GM19240 (cell line): ENCODE measurements around the gene RMC1.
"Not testable (repeated sequence)": the region's sequence is repeated elsewhere in the genome, so short reads cannot be mapped to it uniquely, and the experiment has no call there.

ENCODE experiments used
- DNase-seq: peaks from one replicate; pipeline ENCODE4 v3.0.0; 2011; ENCODE audit warnings: low spot score; ENCODE audit not compliant: insufficient read length

RMC1 gene

GRCh38 chr18:23498117-23498516 is 5.2 kb upstream of the RMC1 start:
- no peak for DNase-seq

- no peak for DNase-seq
Observed at GRCh38 chr18:23498877-23499276, 4.4 kb upstream of the RMC1 start.

DNA sequence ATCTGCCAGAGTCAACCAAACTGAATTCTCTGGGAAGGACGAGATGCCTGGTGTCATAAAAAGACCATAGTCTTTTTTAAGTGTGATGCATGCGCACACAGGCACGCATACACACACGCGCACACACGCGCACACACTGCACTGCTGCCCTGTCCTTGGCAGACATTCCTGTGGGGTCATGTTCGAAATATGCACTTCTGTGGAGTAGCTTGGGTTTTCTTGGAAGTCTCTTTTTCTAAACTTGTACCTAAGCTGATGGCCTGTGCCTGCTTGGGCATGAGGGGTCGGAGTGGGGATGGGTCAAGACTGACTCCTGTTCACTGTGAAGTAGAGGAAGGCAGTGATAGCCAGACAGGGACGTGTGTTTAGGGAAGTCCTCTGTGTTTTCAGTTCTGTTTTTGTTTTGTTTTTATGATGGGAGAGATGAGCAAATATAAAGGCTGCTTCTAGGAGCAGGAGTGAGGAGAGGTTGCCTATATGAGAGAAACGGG is 4.0 kb upstream of the RMC1 start:
- no peak for DNase-seq

DNA sequence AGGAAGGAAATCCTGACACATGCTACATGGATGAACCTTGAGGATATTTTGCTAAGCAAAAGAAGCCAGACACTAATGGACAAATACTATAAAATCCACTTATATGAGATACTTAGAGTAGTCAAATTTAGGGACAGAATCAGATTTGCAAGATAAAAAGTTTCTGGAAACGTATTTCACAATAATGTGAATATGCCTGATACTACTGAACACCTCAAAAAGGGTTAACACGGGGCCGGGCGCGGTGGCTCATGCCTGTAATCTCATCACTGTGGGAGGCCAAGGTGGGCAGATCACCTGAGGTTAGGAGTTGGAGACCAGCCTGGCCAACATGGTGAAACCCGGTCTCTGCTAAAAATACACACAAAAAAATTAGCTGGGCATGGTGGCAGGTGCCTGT is 1.7 kb upstream of the RMC1 start:
- DNase-seq, result no peak

GRCh38 chr18:23502516-23503037 is 734 bp upstream of the RMC1 start:
- no peak for DNase-seq

DNA sequence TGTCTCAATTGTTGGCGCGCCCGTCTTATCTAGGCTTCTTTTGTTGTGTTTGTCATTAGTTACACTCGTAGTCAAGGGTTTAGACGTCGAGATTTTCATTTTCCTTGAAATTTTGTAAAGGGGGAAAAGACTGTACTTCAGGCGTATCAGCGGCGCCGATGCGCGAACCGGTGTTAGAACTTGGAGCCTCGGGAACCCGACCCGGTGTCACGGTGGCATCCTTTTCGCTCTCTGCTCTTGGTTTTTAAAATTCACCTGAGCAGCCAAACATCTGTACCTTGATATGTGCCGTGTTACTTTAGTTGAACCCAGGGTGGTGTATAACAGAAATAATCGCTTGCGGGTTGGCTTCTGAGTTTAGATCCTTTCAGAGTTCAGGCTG is 643 bp downstream of the RMC1 start:
- DNase-seq, result no peak

GRCh38 chr18:23504720-23505119 is 1.4 kb downstream of the RMC1 start:
- DNase-seq, result peak; percentile 43

DNA sequence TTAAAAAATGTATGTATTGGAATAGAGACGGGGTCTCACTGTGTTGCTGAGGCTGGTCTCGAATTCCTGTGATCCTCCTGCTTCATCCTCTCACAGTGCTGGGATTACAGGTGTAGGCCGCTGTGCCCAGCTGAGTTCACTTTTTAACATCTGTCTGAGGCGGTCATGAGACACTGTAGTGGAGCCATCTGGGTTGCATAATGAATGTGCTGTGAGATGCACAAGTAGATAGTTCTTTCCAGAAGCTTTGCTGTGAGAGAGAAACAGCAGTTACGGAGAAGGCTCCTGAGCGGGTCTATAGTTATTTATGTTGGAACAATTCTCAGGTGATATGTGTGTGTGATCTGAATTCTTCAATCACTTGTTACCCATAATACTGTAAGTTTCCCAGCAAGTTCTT is 3.1 kb downstream of the RMC1 start:
- DNase-seq, result no peak

DNA sequence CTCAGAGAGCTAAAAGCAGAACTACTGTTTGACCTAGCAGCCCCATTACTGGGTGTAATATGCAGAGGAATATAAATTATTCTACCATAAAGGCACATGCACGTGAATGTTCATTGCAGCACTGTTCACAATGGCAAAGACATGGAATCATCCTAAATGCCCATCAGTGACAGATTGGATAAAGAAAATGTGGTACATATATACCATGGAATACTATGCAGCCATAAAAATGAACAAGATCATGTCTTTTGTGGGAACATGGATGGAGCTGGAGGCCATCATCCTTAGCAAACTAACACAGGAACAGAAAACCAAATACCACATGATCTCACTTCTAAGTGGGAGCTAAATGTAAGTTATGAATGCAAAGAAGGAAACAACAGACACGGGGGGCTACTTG is 7.6 kb downstream of the RMC1 start:
- not testable (repeated sequence) for DNase-seq

GRCh38 chr18:23512216-23512615 is 8.9 kb downstream of the RMC1 start:
- not testable (repeated sequence) for DNase-seq

DNA sequence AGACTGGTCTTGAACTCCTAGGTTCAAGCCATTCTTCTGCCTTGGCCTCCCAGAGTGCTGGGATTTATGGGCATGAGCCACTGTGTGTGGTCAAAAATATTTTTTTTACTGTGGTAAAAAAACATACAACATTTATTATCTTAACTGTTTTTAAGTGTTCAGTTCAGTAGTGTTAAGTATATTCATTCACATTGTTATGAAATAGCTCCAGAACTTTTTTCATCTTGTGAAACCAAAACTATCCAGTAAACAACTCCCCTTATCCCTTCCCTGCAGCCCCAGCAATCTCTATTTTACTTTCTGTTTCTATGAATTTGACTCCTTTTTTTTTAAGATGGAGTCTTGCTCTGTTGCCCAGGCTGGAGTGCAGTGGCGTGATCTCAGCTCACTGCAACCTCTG is 9.3 kb downstream of the RMC1 start:
- DNase-seq, result no peak

DNA sequence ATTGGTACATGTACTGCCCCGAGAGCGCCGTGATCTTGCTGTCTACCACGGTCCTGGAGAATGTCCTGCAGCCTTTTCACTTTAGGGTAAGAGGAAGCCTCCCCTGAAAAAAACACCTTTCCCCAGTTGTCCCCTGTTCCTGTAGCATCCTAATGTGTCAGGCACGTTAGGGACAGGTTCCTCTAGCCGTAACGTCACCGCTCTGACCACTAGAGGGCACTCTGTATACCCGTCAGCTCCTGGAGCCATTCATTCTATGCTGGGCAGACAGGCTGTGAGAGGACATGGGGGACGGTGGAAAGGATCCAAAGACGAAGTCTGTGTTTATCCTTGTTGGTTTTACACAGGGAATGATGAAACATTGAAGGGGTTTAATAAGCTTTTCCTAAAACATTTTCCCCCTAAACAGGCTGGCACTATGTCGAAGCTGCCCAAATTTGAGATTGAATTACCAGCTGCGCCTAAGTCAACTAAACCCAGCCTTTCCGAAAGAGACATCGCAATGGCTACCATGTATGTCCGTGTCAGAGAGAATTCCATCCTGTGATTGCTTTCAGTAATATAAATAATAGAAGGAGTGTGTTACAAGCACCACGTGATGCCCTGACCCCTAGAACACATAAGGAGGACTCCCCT is 12.7 kb downstream of the RMC1 start:
- DNase-seq, result peak; percentile 52

DNA sequence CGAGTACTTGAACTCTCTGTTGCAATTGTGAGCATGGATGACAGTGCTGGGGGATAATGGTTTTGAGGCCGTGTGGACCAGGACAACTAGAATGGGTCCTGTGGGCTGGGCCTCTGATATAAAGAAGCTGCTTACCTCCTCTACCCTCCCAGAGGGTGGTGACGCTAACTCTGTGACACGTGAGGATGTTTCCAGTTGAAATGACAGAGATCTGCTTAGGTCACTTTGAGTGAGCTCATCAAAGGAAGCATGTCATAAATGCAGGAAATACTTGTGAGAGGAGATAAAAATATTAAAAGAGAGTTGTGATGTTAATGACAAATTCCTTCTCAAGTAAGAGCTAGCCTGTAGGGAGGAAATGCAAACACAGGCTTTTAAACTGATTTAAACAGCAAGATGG is 16.4 kb downstream of the RMC1 start:
- DNase-seq, result no peak

DNA sequence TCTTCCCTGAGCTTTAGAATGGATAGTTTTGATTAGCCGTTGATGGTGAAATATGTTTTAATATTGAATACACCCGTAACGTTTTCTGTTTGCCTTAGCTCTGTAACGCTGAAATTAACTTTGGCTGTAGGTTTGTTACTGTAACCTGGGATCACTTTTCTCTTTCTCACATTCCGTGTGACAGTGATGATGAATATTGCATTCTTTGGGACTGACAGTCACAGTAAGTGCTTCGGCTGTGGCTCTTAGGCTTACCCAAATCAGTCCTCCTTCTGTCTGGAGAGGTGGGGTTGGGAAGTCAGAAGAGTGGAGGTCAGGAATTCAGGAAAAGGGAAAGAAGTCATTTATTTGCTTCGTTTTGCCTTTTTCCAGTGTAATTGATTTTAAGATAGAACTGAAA is 18.0 kb downstream of the RMC1 start:
- no peak for DNase-seq

GRCh38 chr18:23521907-23522306 is 18.6 kb downstream of the RMC1 start:
- DNase-seq, result no peak

DNA sequence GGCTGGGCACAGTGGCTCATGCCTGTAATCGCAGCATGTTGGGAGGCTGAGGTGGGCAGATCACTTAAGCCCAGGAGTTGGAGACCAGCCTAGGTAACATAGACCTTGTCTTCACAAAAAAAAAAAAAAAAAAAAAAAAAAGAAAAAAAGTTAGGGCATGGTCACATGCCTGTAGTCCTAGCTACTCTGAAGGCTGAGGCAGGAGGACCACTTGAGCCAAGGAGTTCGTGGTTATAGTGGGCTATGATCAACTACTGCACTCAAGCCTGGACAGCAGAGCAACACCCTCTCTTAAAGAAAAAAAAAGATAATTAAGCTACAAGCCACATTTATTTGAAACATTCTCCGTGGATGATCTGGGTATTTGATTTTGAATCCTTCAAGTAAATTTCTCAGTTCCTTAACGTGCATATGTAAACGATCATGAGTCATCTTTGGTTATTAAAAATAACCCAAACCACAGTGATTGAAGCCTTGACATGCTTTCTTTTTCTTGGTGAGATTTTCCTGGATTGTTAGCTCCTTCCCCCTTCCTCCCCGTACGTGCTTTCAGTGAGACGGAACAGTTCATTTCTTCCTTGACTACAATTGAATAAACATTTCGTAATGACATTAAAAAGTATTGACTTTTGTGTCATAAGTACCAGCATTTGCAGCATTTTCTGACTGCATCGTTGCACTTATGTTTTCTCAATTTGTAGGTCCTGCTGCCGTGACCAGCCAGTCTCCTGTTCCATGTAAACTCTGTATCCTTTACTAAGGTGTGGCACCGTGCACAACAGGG is 20.3 kb downstream of the RMC1 start:
- no peak for DNase-seq

DNA sequence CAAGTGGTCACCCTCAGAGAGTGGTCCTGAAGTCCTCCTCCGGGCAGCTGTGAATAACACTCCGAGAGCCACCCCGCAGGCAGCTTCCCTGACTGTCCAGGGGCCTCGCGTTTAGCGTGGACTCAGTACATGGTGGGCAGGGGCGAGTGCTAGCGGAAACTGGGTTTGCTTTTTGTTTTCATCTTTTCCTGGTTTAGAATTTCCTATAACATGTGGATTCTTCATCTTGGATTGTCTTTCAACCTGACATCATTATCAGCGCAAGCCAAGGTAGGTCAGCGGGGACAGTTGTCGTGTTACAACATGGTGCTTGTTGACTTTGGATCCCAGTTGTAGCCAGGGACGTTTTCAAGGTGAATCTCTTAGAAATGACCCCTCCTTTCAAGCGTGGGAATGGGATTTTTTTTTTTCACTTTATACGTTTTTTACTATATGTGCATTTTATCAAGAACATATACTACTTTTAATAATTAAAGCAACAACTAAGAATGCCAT is 20.9 kb downstream of the RMC1 start:
- DNase-seq, result no peak

- no peak for DNase-seq
Observed at GRCh38 chr18:23526501-23527063, 23.3 kb downstream of the RMC1 start.

GRCh38 chr18:23528580-23529472 is 25.5 kb downstream of the RMC1 start:
- DNase-seq, result no peak

DNA sequence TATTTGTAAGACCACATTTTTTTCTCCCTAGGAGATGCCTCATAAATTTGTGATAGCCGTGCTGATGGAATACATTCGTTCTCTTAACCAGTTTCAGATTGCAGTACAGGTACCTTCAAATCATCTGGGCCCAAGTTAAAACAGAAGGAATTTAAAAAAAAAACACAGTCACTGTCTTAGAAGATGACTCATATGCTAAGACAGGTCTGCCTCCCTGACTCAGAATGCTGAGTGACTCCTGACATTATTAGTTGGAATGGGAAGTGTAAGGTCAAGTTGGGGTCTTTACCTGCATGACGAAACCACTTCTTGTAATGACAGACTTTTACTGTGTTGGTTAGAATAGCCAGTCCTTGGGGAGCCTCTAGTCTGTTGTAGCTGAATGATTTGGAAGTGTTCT is 26.3 kb downstream of the RMC1 start:
- DNase-seq, result no peak

- DNase-seq, result no peak
Observed at GRCh38 chr18:23530195-23530594, 26.9 kb downstream of the RMC1 start.
